Activated CD8-positive, alpha-beta T cell treated with anti-CD3 and anti-CD28 coated beads for 36 hours (primary cell): ENCODE measurements around the gene AXIN2. TPM values are rescaled to one million over a fixed set of nuclear protein-coding genes. Genes with fewer than 3 reads are reported as not detected.
A peak's percentile ranks its signal among the peaks of the same experiment; 100 is the strongest.
"Not testable (repeated sequence)": the region's sequence is repeated elsewhere in the genome, so short reads cannot be mapped to it uniquely, and the experiment has no call there.

Experiments
- ATAC-seq: fragments of 200-7000 bp; cut with Tn5 transposase; one replicate; pipeline ENCODE4 v1.10.0; 2021; ENCODE audit warnings: mild to moderate bottlenecking, moderate library complexity
- CTCF ChIA-PET: fragments of 350-600 bp; sonication (Branson Sonifier 250); formaldehyde crosslinking; loops from one replicate; lab custom pipeline; 2021; ENCODE audit warnings: antibody characterized with exemption; lab: Charles Lee
- POLR2A ChIA-PET: fragments of 350-600 bp; sonication (Branson Sonifier 250); formaldehyde crosslinking; loops from one replicate; lab custom pipeline; 2021; ENCODE audit warnings: antibody characterized with exemption; lab: Charles Lee
- DNase-seq: peaks from one replicate; pipeline ENCODE4 v3.0.0-alpha.2; 2020
- H3K27ac Mint-ChIP-seq: one replicate; pipeline ENCODE4 v1.8.0; 2021; ENCODE audit warnings: mild to moderate bottlenecking, mixed read lengths
- H3K27me3 Mint-ChIP-seq: one replicate; pipeline ENCODE4 v1.8.0; 2021; ENCODE audit warnings: mixed read lengths
- H3K36me3 Mint-ChIP-seq: one replicate; pipeline ENCODE4 v1.8.0; 2021; ENCODE audit warnings: low read depth, mixed read lengths
- H3K4me1 Mint-ChIP-seq: one replicate; pipeline ENCODE4 v1.8.0; 2021; ENCODE audit warnings: low read depth, mixed read lengths
- H3K4me3 Mint-ChIP-seq: one replicate; pipeline ENCODE4 v1.8.0; 2021; ENCODE audit warnings: mild to moderate bottlenecking, moderate library complexity, mixed read lengths
- H3K9me3 Mint-ChIP-seq: one replicate; pipeline ENCODE4 v1.8.0; 2021; ENCODE audit warnings: mixed read lengths
- CTCF ChIP-seq: fragments of 200-600 bp; IDR thresholded peaks from one replicate; pipeline ENCODE4 v1.8.0; 2022; ENCODE audit warnings: antibody characterized with exemption, mild to moderate bottlenecking
- intact Hi-C: fragments of 100-400 bp; cut with micrococcal nuclease; formaldehyde crosslinking; loops from one replicate; pipeline ENCODE4 v1.10.0; 2022
- total RNA-seq, 2 experiments: library from RNA; stranded (reverse); gene quantifications; one replicate each; pipeline ENCODE4 v1.2.3, GENCODE V29; 2021

Gene AXIN2
- total RNA-seq, 2 experiments from 2014 or later: 0.69 to 1.0 TPM

GRCh38 chr17:65527381-65527780, 34.1 kb downstream of the AXIN2 start:
- H3K4me1 Mint-ChIP-seq: peaks cover 26% of the 10 kb centered on the region
- DNase-seq: no peak
- H3K9me3 Mint-ChIP-seq: no peaks in the 10 kb centered on the region
- POLR2A ChIA-PET: no interaction called here
- CTCF ChIA-PET: no interaction called here
- no peak overlapping the region for H3K4me3 Mint-ChIP-seq
- intact Hi-C loops: no loop called here
- H3K27me3 Mint-ChIP-seq: no peaks in the 10 kb centered on the region
- no peaks in the 10 kb centered on the region for H3K36me3 Mint-ChIP-seq
- TF ChIP-seq CTCF: no peak
- no peak for ATAC-seq
- no peak overlapping the region for H3K27ac Mint-ChIP-seq

GRCh38 chr17:65526854-65527253, 34.6 kb downstream of the AXIN2 start:
- DNase-seq, ATAC-seq, H3K36me3 Mint-ChIP-seq, POLR2A ChIA-PET, CTCF ChIA-PET, H3K9me3 Mint-ChIP-seq, intact Hi-C loops, H3K4me3 Mint-ChIP-seq, H3K27ac Mint-ChIP-seq, H3K27me3 Mint-ChIP-seq: not testable (repeated sequence)
- peaks cover 27% of the 10 kb centered on the region for H3K4me1 Mint-ChIP-seq

- no peak overlapping the region for H3K4me3 Mint-ChIP-seq
- no peaks in the 10 kb centered on the region for H3K9me3 Mint-ChIP-seq
- POLR2A ChIA-PET: interaction anchor here (2.0 kb wide), 1 partner anchor 31 kb away, joined by 4 read pairs; no protein-coding TSS in a partner anchor
- no peak for TF ChIP-seq CTCF
- DNase-seq (no peak), ATAC-seq (no peak)
- no peaks in the 10 kb centered on the region for H3K27me3 Mint-ChIP-seq
- H3K36me3 Mint-ChIP-seq: no peaks in the 10 kb centered on the region
- CTCF ChIA-PET: no interaction called here
- H3K4me1 Mint-ChIP-seq: peaks cover 22% of the 10 kb centered on the region
- intact Hi-C loops: no loop called here
- no peak overlapping the region for H3K27ac Mint-ChIP-seq
Measured at GRCh38 chr17:65523853-65524664, 37.4 kb downstream of the AXIN2 start.

- ChIA-PET CTCF (no interaction called here), POLR2A (interaction anchor here (2.0 kb wide), 1 partner anchor 32 kb away, joined by 4 read pairs; no protein-coding TSS in a partner anchor)
- Mint-ChIP-seq H3K27me3 (peaks cover 3% of the 10 kb centered on the region), H3K27ac (no peak overlapping the region), H3K36me3 (no peaks in the 10 kb centered on the region), H3K4me3 (peak overlapping the region; percentile 26), H3K4me1 (peaks cover 22% of the 10 kb centered on the region), H3K9me3 (no peaks in the 10 kb centered on the region)
- DNase-seq (no peak), ATAC-seq (peak; percentile 87)
- intact Hi-C loops: no loop called here
- no peak for TF ChIP-seq CTCF
Measured at GRCh38 chr17:65523411-65523810, 38.0 kb downstream of the AXIN2 start.

- H3K36me3 Mint-ChIP-seq: no peaks in the 10 kb centered on the region
- intact Hi-C loops: no loop called here
- no peak for DNase-seq
- no peaks in the 10 kb centered on the region for H3K9me3 Mint-ChIP-seq
- no peak overlapping the region for H3K27ac Mint-ChIP-seq
- H3K4me1 Mint-ChIP-seq: peaks cover 22% of the 10 kb centered on the region
- peak; percentile 28 for ATAC-seq
- H3K4me3 Mint-ChIP-seq: peak overlapping the region; percentile 26
- ChIA-PET CTCF (no interaction called here), POLR2A (no interaction called here)
- H3K27me3 Mint-ChIP-seq: peaks cover 3% of the 10 kb centered on the region
- no peak for TF ChIP-seq CTCF
Measured at GRCh38 chr17:65522751-65523404, 38.6 kb downstream of the AXIN2 start.
